Right lobe of liver (tissue), 4 donors: ENCODE results near the gene ADA.

ENCODE experiments used
- POLR2A ChIP-seq: fragments of 450-650 bp; IDR thresholded peaks from one replicate; pipeline ENCODE4 v1.6.1; 2017; ENCODE audit warnings: antibody characterized with exemption, mild to moderate bottlenecking
- TF ChIP-seq, protein P1 (sequence below), 4 donors: fragments of 200-600 bp in 3 of 4; fragments of 450-650 bp in 1 of 4; IDR thresholded peaks; one replicate each; pipeline versions ENCODE4 v1.5.1 to v1.8.0; 2016 to 2022; ENCODE audit warnings: antibody characterized with exemption in 4 of 4, mild to moderate bottlenecking in 2 of 4
- donor health status: DM: no; HTN: no; CAD: no.
- donor health status: DM: no; HTN: no; CAD: no.
- donor health status: DM: no; HTN: yes; CAD: no.

GRCh38 chr20:44659931-44660330 lies 8.4 kb upstream of the ADA start:
- TF ChIP-seq, protein P1, sequence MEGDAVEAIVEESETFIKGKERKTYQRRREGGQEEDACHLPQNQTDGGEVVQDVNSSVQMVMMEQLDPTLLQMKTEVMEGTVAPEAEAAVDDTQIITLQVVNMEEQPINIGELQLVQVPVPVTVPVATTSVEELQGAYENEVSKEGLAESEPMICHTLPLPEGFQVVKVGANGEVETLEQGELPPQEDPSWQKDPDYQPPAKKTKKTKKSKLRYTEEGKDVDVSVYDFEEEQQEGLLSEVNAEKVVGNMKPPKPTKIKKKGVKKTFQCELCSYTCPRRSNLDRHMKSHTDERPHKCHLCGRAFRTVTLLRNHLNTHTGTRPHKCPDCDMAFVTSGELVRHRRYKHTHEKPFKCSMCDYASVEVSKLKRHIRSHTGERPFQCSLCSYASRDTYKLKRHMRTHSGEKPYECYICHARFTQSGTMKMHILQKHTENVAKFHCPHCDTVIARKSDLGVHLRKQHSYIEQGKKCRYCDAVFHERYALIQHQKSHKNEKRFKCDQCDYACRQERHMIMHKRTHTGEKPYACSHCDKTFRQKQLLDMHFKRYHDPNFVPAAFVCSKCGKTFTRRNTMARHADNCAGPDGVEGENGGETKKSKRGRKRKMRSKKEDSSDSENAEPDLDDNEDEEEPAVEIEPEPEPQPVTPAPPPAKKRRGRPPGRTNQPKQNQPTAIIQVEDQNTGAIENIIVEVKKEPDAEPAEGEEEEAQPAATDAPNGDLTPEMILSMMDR (IDR thresholded peaks at IDR 0.05) = no peak
- no peak for TF ChIP-seq POLR2A
